Panc1 (cell line): Measurements from ENCODE around the gene EDEM1. TPM values are rescaled to one million over a fixed set of nuclear protein-coding genes. Genes with fewer than 3 reads are reported as not detected.

Source experiments
- ATAC-seq: fragments of 200-7000 bp; cut with Tn5 transposase; 2 replicates; pipeline ENCODE4 v1.9.1; 2020; ENCODE audit warnings: mild to moderate bottlenecking, moderate library complexity
- BruUV-seq: library from RNA; stranded (reverse); fragments of 400-500 nt; replicated peaks from 2 replicates; lab custom pipeline; 2021; lab: Mats Ljungman, UMichigan
- CTCF ChIA-PET: fragments of 300-600 bp; sonication (Branson Sonifier 250); formaldehyde crosslinking; loops from one replicate; lab custom pipeline; 2022; ENCODE audit warnings: antibody characterized with exemption; lab: Charles Lee
- POLR2A ChIA-PET: fragments of 300-600 bp; sonication (Branson Sonifier 250); formaldehyde crosslinking; loops from one replicate; lab custom pipeline; 2022; ENCODE audit warnings: antibody characterized with exemption; lab: Charles Lee
- DNase-seq: peaks from one replicate; pipeline ENCODE4 v3.0.0-alpha.2; 2010; ENCODE audit warnings: low read depth, low spot score
- H3K27ac ChIP-seq: 2 replicates; pipeline ENCODE4 v1.5.1; 2011; ENCODE audit warnings: mild to moderate bottlenecking, low read length, inconsistent platforms
- H3K27me3 ChIP-seq: fragments of 200-500 bp; sonication (Bioruptor generic); 2 replicates; pipeline ENCODE4 v1.6.0; 2014; ENCODE audit warnings: low read length, inconsistent platforms; ENCODE audit not compliant: control insufficient read depth, insufficient read depth
- H3K36me3 ChIP-seq: fragments of 200-500 bp; sonication (Bioruptor generic); 2 replicates; pipeline ENCODE4 v1.5.1; 2014; ENCODE audit warnings: inconsistent platforms, mild to moderate bottlenecking, low read length, moderate library complexity; ENCODE audit not compliant: control insufficient read depth, insufficient read depth
- H3K4me1 ChIP-seq: 2 replicates; pipeline ENCODE4 v1.5.1; 2011; ENCODE audit warnings: inconsistent platforms, mild to moderate bottlenecking, low read length, moderate library complexity; ENCODE audit not compliant: control insufficient read depth, insufficient read depth
- H3K4me3 ChIP-seq, 2 experiments: 2 replicates each; pipeline ENCODE4 v1.5.1; 2011 to 2012; ENCODE audit warnings: low read depth in 2 of 2, low read length in 2 of 2, mild to moderate bottlenecking in 2 of 2, inconsistent platforms in 1 of 2, moderate library complexity in 1 of 2
- H3K9me3 ChIP-seq: fragments of 200-500 bp; sonication (Bioruptor generic); 2 replicates; pipeline ENCODE4 v1.5.1; 2014; ENCODE audit warnings: low read depth, mild to moderate bottlenecking, inconsistent platforms, low read length, moderate library complexity; ENCODE audit not compliant: control insufficient read depth, insufficient read depth
- CTCF ChIP-seq: fragments of 450-650 bp; IDR thresholded peaks from 2 replicates; pipeline ENCODE4 v1.5.1; 2017; ENCODE audit warnings: mild to moderate bottlenecking
- POLR2AphosphoS5 ChIP-seq: IDR thresholded peaks from 2 replicates; pipeline ENCODE4 v1.6.1; 2012; ENCODE audit warnings: mild to moderate bottlenecking, low read depth, low read length, moderate library complexity
- SIN3A ChIP-seq: IDR thresholded peaks from 2 replicates; pipeline ENCODE4 v1.6.1; 2012; ENCODE audit warnings: low read depth, mild to moderate bottlenecking, low read length, moderate library complexity, borderline replicate concordance; ENCODE audit not compliant: insufficient read depth
- TCF7L2 ChIP-seq: IDR thresholded peaks from 2 replicates; pipeline ENCODE4 v1.6.1; 2011; ENCODE audit warnings: mild to moderate bottlenecking, low read depth, low read length, inconsistent platforms
- in situ Hi-C: cut with HindIII; loops from 2 replicates; pipeline ENCODE4 v1.10.0; 2016; ENCODE audit warnings: low sequenced_read_pairs, low pct_unique_long_range_greater_than_20kb
- intact Hi-C: fragments of 100-400 bp; cut with micrococcal nuclease; formaldehyde crosslinking; loops from one replicate; pipeline ENCODE4 v1.10.0; 2022; ENCODE audit not compliant: unreplicated experiment
- total RNA-seq: library from RNA; stranded (reverse); gene quantifications from one replicate; pipeline ENCODE4 v1.2.1, GENCODE V29; 2021; ENCODE audit not compliant: unreplicated experiment
- TF ChIP-seq, protein P1 (sequence below), 2 experiments: IDR thresholded peaks; 2 replicates each; pipeline ENCODE4 v1.6.1; 2011 to 2012; ENCODE audit warnings: low read depth in 2 of 2, control low read depth in 1 of 2, low read length in 1 of 2, mild to moderate bottlenecking in 1 of 2, moderate library complexity in 1 of 2; ENCODE audit not compliant: insufficient read depth in 1 of 2

Gene EDEM1
- total RNA-seq, 1 experiment from 2014 or later, result 44.6 TPM

DNA sequence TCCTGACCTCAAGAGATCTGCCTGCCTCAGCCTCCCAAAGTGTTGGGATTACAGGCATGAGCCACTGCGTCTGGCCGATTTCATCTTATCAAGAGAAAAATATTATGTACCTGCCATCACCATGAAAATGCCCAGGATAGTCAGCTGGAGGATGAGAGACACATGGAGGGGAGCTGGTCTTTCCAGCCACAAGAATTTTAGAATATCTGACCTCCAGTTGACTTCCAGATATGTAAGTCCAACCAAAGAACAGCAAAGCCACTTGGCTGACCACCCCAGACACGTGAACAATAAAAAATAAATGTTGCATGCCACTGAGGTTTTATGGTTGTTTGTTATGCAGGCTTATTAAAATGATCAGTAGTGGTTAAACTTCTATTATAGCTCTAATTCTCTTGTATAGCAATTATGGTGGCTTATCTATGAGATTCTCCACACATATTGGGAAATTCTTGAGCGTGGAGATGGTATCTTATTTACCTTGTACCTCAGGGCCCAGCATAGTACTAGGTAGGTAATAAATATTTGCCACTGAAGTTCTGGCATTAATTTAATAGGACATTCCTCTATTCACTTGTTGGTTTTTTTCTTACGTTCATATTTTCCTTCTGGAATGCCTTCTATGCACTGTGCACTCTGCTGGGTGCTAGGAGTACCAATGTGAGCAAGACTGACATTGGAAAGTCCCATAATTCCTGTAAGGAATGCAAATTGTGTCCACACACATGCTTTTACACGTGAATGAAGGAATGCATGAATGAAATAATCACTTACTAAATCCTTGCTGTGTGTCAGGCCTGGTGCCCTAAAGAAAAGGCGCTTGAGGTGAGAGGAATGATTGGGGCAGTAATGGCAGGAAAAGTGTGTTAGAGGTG lies 77.6 kb downstream of the EDEM1 start:
- Histone ChIP-seq H3K27me3 (no peaks in the 10 kb centered on the region), H3K4me3 (no peak overlapping the region), H3K4me1 (no peaks in the 10 kb centered on the region), H3K36me3 (no peaks in the 10 kb centered on the region), H3K27ac (no peak overlapping the region), H3K9me3 (no peaks in the 10 kb centered on the region)
- no peak for TF ChIP-seq CTCF
- TF ChIP-seq, protein P1, sequence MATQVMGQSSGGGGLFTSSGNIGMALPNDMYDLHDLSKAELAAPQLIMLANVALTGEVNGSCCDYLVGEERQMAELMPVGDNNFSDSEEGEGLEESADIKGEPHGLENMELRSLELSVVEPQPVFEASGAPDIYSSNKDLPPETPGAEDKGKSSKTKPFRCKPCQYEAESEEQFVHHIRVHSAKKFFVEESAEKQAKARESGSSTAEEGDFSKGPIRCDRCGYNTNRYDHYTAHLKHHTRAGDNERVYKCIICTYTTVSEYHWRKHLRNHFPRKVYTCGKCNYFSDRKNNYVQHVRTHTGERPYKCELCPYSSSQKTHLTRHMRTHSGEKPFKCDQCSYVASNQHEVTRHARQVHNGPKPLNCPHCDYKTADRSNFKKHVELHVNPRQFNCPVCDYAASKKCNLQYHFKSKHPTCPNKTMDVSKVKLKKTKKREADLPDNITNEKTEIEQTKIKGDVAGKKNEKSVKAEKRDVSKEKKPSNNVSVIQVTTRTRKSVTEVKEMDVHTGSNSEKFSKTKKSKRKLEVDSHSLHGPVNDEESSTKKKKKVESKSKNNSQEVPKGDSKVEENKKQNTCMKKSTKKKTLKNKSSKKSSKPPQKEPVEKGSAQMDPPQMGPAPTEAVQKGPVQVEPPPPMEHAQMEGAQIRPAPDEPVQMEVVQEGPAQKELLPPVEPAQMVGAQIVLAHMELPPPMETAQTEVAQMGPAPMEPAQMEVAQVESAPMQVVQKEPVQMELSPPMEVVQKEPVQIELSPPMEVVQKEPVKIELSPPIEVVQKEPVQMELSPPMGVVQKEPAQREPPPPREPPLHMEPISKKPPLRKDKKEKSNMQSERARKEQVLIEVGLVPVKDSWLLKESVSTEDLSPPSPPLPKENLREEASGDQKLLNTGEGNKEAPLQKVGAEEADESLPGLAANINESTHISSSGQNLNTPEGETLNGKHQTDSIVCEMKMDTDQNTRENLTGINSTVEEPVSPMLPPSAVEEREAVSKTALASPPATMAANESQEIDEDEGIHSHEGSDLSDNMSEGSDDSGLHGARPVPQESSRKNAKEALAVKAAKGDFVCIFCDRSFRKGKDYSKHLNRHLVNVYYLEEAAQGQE (IDR thresholded peaks at IDR 0.05; ENCODE audit: insufficient read depth in 1 of 2, low read depth in 2 of 2, low read length in 1 of 2), result no peak
- TF ChIP-seq TCF7L2, result no peak
- TF ChIP-seq SIN3A, result no peak
- no peak for TF ChIP-seq POLR2AphosphoS5
- no TSS peak for BruUV-seq
- ATAC-seq (no peak), DNase-seq (no peak)
- in situ Hi-C loops, result no loop called here
- intact Hi-C loops, result no loop called here
- CTCF ChIA-PET, result no interaction called here
- POLR2A ChIA-PET, result no interaction called here

- in situ Hi-C loops, result no loop called here
- H3K9me3 ChIP-seq, result no peaks in the 10 kb centered on the region
- POLR2A ChIA-PET, result no interaction called here
- no peak for DNase-seq
- H3K4me1 ChIP-seq, result no peaks in the 10 kb centered on the region
- no peaks in the 10 kb centered on the region for H3K36me3 ChIP-seq
- no peak overlapping the region for H3K4me3 ChIP-seq
- no peaks in the 10 kb centered on the region for H3K27me3 ChIP-seq
- TF ChIP-seq SIN3A (no peak), TCF7L2 (no peak), CTCF (no peak), POLR2AphosphoS5 (no peak)
- TF ChIP-seq, protein P1 (IDR thresholded peaks at IDR 0.05; ENCODE audit: insufficient read depth in 1 of 2, low read depth in 2 of 2, low read length in 1 of 2), result no peak
- CTCF ChIA-PET, result no interaction called here
- no TSS peak for BruUV-seq
- ATAC-seq, result no peak
- intact Hi-C loops, result no loop called here
- H3K27ac ChIP-seq, result no peak overlapping the region
Measured at GRCh38 chr3:5267252-5267651, 79.7 kb downstream of the EDEM1 start.
